ENCODE data around the gene PIGQ.
A peak's percentile ranks its signal among the peaks of the same experiment; 100 is the strongest.
"Not testable (repeated sequence)": the region's sequence is repeated elsewhere in the genome, so short reads cannot be mapped to it uniquely, and the experiment has no call there.

The PIGQ gene

DNA sequence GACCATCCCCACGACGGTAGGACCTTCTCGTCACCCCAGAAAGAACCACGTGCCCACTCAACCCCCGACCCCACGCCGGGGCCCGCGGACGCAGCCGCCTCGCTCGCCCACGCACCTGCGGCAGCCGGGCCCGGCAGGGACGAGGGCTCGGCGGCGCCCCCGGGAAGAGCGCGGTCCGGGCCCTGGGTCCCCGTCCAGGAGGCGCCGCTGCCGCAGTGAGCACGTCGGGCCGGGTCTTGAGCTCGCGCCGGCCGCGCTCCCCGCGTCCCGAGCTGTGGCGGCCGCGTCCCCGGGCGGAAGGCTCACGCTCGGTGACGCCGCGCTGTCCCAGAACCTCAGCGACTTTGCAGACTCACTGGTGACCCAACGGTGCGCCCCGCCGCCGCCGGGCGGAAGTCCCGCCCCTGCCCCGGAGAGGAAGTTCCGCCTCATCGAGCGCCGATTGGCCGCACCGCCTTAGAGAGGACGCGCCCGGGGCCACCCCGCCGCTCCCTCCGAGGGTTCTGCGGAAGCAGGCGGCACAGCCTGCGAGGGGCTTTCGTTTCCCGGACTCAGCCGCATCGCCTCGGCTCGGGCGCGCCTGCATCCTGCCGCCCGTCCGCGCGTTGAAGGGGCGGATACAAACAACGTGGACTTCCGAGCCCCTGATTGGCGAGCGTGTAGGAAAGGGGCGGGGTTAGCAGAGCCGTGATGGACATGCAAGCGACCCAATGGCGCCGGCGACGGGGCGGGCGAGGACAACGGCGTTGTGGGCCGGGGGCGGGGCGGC is 19.3 kb downstream of the PIGQ start:
- peak; percentile 97 to 98 (median 98) for DNase-seq

GRCh38 chr16:589658-590187 is 20.0 kb downstream of the PIGQ start, which contains the start of gene RAB40C:
RAB40C (plus strand) TSS chr16:590066; CDS start chr16:590292, 226 bp downstream.
- peak; percentile 99 for DNase-seq

- DNase-seq, result peak; percentile 37 to 71 (median 48)
Measured at GRCh38 chr16:590188-590814, 20.5 kb downstream of the PIGQ start.

DNA sequence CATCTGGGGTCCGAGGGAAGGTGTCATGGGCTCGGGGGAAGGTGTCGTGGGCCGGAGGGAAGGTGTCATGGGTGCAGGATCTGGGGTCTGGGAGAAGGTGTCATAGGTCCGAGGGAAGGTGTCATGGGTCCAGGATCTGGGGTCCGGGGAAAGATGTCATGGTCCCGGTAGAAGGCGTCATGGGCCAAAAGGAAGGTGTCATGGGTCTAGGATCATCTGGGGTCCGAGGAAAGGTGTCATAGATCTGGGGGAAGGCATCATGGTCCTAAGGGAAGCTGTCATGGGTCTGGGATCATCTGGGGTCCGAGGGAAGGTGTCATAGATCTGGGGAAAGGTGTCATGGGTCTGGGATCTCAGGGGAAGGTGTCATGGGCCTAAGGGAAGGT is 21.0 kb downstream of the PIGQ start:
- DNase-seq, result no peak

- no peak for DNase-seq
Measured at GRCh38 chr16:591231-591630, 21.5 kb downstream of the PIGQ start.

DNA sequence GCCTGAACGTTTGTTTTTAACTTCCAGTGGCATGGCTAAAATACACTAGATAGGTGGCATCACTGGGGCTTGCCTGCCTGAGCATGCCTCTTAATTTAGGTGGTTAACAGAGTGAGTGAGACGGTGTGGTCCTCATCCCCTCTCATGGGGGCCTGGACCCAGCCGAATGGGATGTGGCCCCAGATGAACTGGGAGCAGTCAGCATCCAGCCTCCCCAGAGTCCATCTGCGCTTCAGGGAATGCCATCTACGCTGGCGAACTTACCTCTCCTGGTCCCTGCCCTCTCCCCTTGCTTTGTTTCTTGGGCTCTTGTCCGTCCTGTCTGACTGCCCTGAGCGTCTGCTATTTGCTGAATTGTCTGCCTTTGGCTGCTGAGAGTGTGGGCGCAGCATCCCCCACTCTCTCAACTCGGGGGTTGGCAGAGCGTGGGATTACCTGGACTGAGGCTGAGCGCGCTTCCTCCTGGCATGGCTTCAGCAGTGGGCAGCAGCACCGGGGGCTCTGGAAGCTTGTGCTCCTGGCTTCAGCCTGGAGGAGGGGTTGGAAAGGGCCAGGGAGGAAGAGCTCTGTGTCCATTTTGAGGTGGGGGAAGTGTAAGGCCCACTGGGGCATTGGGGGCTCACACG is 22.2 kb downstream of the PIGQ start:
- no peak for DNase-seq

DNA sequence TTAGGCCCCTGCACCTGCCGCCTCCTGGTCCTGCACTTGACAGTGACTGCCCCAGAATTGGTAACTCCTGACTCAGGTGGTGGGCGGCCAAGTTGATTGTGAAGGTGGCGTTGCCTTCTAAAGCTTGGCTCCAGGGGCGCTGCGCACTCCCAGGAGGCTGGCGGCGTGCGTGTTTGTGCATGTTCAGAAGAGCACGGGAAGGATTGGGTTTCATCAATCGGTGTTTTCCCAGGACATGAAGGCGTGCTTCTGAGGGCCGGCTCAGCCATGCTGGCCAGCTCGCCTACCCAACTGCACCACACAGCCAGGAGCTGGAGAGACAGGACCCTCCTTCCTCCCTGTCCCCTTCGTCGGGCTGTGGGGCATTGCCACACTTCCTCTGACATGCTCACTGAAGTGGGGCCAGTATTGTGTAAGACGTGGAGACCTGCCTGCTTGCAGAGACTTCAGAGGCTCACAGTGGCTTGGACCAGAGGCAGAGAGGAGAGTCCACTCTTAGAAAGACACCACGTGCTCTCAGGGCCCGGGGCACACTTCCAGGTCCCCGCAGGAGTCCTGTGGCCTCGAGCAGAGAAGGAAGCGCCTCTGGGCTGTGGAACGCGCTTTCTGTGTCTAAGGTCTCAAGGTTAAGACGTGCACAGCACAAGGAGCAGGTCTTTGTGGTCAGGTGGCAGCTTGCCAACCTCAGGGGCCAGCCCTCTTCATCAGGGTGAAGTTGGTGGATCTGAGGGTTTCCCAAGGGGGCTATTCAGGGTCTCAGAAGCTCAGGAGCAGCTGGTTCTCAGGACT is 22.9 kb downstream of the PIGQ start:
- peak; percentile 74 to 83 (median 80) for DNase-seq

- peak in 1 of 4 experiments; percentile 13 for DNase-seq
Measured at GRCh38 chr16:593406-593805, 23.6 kb downstream of the PIGQ start.

GRCh38 chr16:593807-594206 is 24.0 kb downstream of the PIGQ start:
- DNase-seq, result no peak

DNA sequence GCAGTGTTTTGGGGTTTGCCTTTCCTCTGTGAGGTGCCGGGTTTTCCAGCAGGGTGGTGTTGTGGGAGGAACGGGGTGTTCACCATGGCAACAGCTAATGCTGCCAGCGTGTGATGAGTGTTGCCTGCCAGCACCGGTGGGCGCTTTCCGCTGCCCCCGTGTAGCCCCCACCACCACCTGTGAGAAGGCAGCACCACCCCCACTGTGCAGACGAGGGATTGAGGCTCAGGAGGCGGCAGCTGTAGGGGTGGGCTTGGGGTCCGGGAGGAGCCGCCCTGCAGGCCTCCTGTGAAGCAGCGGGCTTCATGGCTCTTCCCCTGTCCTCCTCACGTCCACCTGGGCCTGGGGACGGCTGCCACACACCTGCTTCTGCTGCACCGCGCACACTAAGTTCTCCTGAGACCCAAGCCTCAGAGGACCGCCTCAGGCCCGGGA is 25.3 kb downstream of the PIGQ start:
- DNase-seq, result no peak

DNA sequence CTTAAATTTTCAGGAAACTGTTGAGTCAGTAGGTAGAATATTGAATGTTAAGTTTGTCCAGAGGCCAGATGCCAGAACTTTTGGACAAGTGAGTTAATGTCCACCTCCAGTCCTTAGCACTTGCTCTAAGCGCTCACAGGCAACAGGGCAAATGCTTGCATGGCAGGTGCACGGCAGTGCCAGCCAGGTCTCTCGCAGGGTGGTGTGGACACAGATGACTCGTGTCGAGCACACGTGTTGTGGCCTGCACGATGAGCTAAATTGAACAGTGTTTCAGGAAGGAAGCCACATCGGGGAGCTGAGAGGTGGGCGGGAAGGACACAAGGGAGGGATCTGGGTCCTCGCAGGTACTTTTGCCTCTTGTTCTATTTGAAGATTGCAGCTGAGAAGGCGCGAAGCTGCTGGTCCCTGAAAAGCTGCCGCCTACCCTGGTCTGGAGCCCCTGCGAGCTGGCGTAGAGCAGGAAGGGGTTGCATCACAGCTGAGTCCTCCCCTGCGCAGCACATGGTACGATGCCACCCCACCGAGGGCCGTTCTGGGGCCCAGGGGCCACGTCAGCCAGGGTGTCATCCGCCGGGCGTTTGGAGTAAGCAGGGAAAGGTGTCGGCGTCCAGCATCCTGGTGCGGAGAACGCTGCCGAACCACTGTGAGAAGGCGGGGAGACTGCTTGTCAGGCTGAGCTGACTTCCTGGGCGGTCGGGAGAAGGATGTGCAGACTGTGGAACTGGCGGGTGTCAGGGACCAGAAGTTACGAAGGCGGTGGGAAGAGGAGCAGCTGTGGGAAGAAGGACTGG is 26.4 kb downstream of the PIGQ start:
- DNase-seq, result peak; percentile 48 to 65 (median 55)

DNA sequence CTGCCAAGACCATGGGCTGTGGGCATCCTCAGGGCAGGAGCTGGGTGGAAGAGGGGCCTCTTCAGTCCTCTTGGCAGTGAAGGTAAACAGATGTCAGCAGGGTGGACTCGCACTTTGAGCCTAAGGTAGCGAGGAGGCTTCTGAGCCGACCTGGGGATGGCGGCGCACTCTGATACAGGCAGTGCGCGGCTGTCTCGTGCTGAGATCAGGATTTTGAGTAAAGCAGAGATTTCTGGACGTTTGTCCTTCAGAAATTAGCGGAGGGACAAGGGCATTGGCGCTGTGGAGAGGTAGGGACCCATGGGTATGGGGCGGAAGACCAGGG is 26.9 kb downstream of the PIGQ start:
- no peak for DNase-seq

- DNase-seq, result not testable (repeated sequence)
Measured at GRCh38 chr16:597655-598054, 27.9 kb downstream of the PIGQ start.

- DNase-seq, result no peak
Measured at GRCh38 chr16:598823-599739, 29.3 kb downstream of the PIGQ start.

- DNase-seq, result peak in 1 of 4 experiments; percentile 23
Measured at GRCh38 chr16:600781-601180, 31.0 kb downstream of the PIGQ start.

- no peak for DNase-seq
Measured at GRCh38 chr16:603933-604332, 34.2 kb downstream of the PIGQ start.

GRCh38 chr16:606656-607307 is 37.0 kb downstream of the PIGQ start:
- no peak for DNase-seq

- no peak for DNase-seq
Measured at GRCh38 chr16:608019-608418, 38.3 kb downstream of the PIGQ start.

DNA sequence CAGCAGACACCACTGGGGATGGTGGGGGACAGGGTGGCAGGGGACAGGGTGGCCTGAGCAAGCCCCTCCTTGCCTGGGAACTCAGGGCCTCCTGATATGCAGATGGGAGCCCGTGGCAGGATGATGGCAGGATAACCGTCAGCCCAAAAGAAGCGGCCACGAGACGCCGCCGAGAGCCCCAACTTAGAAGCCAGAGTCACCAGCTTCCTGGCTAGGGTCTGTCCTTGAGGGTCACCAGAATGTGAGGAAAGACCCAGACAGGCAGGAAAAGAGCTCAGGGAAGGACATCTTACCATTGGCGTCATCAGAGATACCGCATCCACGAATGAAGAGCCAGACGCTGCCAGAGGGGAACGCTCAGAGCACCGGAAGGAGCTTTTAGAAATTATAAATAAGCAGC is 39.5 kb downstream of the PIGQ start:
- no peak for DNase-seq

GRCh38 chr16:609984-610383 is 40.2 kb downstream of the PIGQ start:
- DNase-seq, result no peak
